ENCODE data around the gene NEFH. TPM values are rescaled to one million over a fixed set of nuclear protein-coding genes. Genes with fewer than 3 reads are reported as not detected.

The NEFH gene
- total and polyA plus RNA-seq, 2 donors (not counting 1 experiment from before 2014, with no cell fraction given), result 0.04 to 0.10 TPM

DNA sequence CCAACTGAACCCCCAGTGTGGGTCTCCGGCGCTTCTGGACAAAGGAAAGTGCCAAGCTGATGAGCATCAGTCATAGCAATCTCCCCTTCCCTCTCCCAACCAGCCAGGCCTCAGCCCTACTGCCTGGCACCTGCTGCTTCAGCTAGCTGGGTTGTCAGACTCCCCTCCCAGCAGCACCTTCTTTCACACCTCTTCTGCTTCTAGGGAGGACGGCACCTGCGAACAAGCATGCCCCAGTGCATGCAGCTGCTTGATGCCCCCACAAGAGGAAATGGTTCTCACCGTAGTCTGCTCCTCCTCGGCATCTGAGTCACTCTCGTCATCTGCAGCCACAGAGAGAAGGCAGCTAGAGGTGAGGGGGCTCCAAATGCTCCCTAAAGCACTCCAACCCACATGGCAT is 48.1 kb downstream of the NEFH start:
- no peaks in the 10 kb centered on the region for H4K20me1 ChIP-seq (ENCODE audit: control insufficient read depth, insufficient read depth, low read length, poor library complexity, severe bottlenecking)
- H3K27ac Mint-ChIP-seq, result no peak overlapping the region
- no peak overlapping the region for H3K9ac ChIP-seq (ENCODE audit: low read length)
- H3K27ac ChIP-seq (ENCODE audit: low read length in 2 of 2), result no peak overlapping the region
- no peaks in the 10 kb centered on the region for H3K27me3 ChIP-seq (replicated peaks in 1 of 4; ENCODE audit: control extremely low read depth in 1 of 4, control insufficient read depth in 3 of 4, insufficient read depth in 4 of 4, low read length in 3 of 4)
- intact Hi-C loops (cut with micrococcal nuclease), result no loop called here
- DNase-seq (no peak), ATAC-seq (ENCODE audit: low read depth) (no peak)
- ChIA-PET POLR2A (interaction anchor here (1.2 kb wide), 1 partner anchor 134 kb away, joined by 3 read pairs; no protein-coding TSS in a partner anchor), CTCF (interaction anchor here (1.4 to 1.5 kb wide), 2 partner anchors 130 to 132 kb away, joined by 3 to 4 read pairs; no protein-coding TSS in a partner anchor)
- TF ChIP-seq CTCF (IDR thresholded peaks at IDR 0.05), result no peak
- no peak for TF ChIP-seq EZH2 (IDR thresholded peaks at IDR 0.05; ENCODE audit: borderline replicate concordance, insufficient read depth, low read depth, low read length, poor library complexity, severe bottlenecking)
- 100% methylated on average over 2 of the region's 7 CpGs for WGBS (ENCODE audit: insufficient coverage)
- no peaks in the 10 kb centered on the region for H3K4me1 Mint-ChIP-seq
- H3K4me3 Mint-ChIP-seq, result no peak overlapping the region
- H2AFZ ChIP-seq (ENCODE audit: insufficient read depth, low read depth, low read length, poor library complexity, severe bottlenecking), result no peak overlapping the region
- no peaks in the 10 kb centered on the region for H3K9me3 ChIP-seq (ENCODE audit: control extremely low read depth in 1 of 3, control insufficient read depth in 2 of 3, insufficient read depth in 1 of 3, low read length in 2 of 3)
- H3K9me3 Mint-ChIP-seq (ENCODE audit: insufficient read depth), result no peaks in the 10 kb centered on the region
- no peaks in the 10 kb centered on the region for H3K4me1 ChIP-seq (ENCODE audit: control insufficient read depth in 2 of 2, insufficient read depth in 2 of 2, low read length in 2 of 2)
- peaks cover 7% of the 10 kb centered on the region for H3K79me2 ChIP-seq (ENCODE audit: control insufficient read depth, insufficient read depth, low read length)
- no peak overlapping the region for H3K4me2 ChIP-seq (replicated peaks; ENCODE audit: low read depth, low read length, poor library complexity, severe bottlenecking)
- no peak overlapping the region for H3K4me3 ChIP-seq (ENCODE audit: control extremely low read depth in 1 of 5, extremely low read depth in 1 of 5, insufficient read depth in 1 of 5, low read depth in 2 of 5, low read length in 4 of 5)
- H3K36me3 ChIP-seq (replicated peaks in 1 of 2; ENCODE audit: control extremely low read depth in 1 of 2, control insufficient read depth in 1 of 2, extremely low read depth in 1 of 2, insufficient read depth in 2 of 2, low read length in 1 of 2), result peaks cover 1 to 80% of the 10 kb centered on the region in 2 experiments
- H3K27me3 Mint-ChIP-seq, result no peaks in the 10 kb centered on the region

DNA sequence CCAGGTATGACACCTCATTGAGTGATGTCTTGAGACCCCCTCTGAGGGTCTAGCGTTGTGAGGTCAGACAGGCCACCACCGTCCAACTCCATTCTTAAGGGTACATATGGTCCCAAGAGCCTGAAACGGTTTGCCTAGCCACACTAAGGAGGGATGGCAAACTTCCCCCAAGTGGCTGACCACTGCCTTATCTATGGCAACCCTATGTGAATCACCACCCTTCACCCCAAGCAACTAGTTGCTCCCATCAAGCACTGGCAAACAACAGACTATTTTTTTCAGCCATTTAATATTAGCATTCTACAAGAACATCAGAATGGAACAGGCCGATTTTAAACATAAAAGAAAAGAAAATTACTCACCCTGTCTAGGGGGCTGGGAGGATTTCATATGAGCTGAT is 50.7 kb downstream of the NEFH start:
- ChIA-PET POLR2A (no interaction called here), CTCF (interaction anchor here (0.6 kb wide), 1 partner anchor 47 kb away, joined by 4 read pairs; no protein-coding TSS in a partner anchor)
- Mint-ChIP-seq H3K27me3 (no peaks in the 10 kb centered on the region), H3K27ac (no peak overlapping the region), H3K9me3 (ENCODE audit: insufficient read depth) (no peaks in the 10 kb centered on the region), H3K4me3 (no peak overlapping the region), H3K4me1 (no peaks in the 10 kb centered on the region)
- Histone ChIP-seq H3K4me1 (ENCODE audit: control insufficient read depth in 2 of 2, insufficient read depth in 2 of 2, low read length in 2 of 2) (no peaks in the 10 kb centered on the region), H3K4me2 (replicated peaks; ENCODE audit: low read depth, low read length, poor library complexity, severe bottlenecking) (no peak overlapping the region), H2AFZ (ENCODE audit: insufficient read depth, low read depth, low read length, poor library complexity, severe bottlenecking) (no peak overlapping the region), H3K4me3 (ENCODE audit: control extremely low read depth in 1 of 5, extremely low read depth in 1 of 5, insufficient read depth in 1 of 5, low read depth in 2 of 5, low read length in 4 of 5) (no peak overlapping the region), H3K27ac (ENCODE audit: low read length in 2 of 2) (no peak overlapping the region), H3K9ac (ENCODE audit: low read length) (no peak overlapping the region), H3K27me3 (replicated peaks in 1 of 4; ENCODE audit: control extremely low read depth in 1 of 4, control insufficient read depth in 3 of 4, insufficient read depth in 4 of 4, low read length in 3 of 4) (no peaks in the 10 kb centered on the region), H3K9me3 (ENCODE audit: control extremely low read depth in 1 of 3, control insufficient read depth in 2 of 3, insufficient read depth in 1 of 3, low read length in 2 of 3) (no peaks in the 10 kb centered on the region), H4K20me1 (ENCODE audit: control insufficient read depth, insufficient read depth, low read length, poor library complexity, severe bottlenecking) (no peaks in the 10 kb centered on the region), H3K79me2 (ENCODE audit: control insufficient read depth, insufficient read depth, low read length) (no peaks in the 10 kb centered on the region), H3K36me3 (replicated peaks in 1 of 2; ENCODE audit: control extremely low read depth in 1 of 2, control insufficient read depth in 1 of 2, extremely low read depth in 1 of 2, insufficient read depth in 2 of 2, low read length in 1 of 2) (peaks cover 6 to 77% of the 10 kb centered on the region in 2 experiments)
- 95% methylated on average over 3 of the region's 4 CpGs for WGBS (ENCODE audit: insufficient coverage)
- ATAC-seq (ENCODE audit: low read depth) (no peak), DNase-seq (no peak)
- intact Hi-C loops (cut with micrococcal nuclease), result no loop called here
- TF ChIP-seq CTCF (IDR thresholded peaks at IDR 0.05) (no peak), EZH2 (IDR thresholded peaks at IDR 0.05; ENCODE audit: borderline replicate concordance, insufficient read depth, low read depth, low read length, poor library complexity, severe bottlenecking) (no peak)
